ENCODE data around the gene SNIP1.
"Not testable (repeated sequence)": the region's sequence is repeated elsewhere in the genome, so short reads cannot be mapped to it uniquely, and the experiment has no call there.

The SNIP1 gene

GRCh38 chr1:37559957-37560379, 5.9 kb upstream of the SNIP1 start:
- DNase-seq (ENCODE audit: low spot score) = not testable (repeated sequence)

- DNase-seq (ENCODE audit: low spot score) = no peak
Observed at GRCh38 chr1:37559080-37559479, 5.0 kb upstream of the SNIP1 start.

- DNase-seq (ENCODE audit: low spot score) = no peak
Observed at GRCh38 chr1:37558411-37558810, 4.3 kb upstream of the SNIP1 start.

GRCh38 chr1:37557402-37557801, 3.3 kb upstream of the SNIP1 start:
- no peak for DNase-seq (ENCODE audit: low spot score)

GRCh38 chr1:37556712-37557196, 2.7 kb upstream of the SNIP1 start, which contains the start of gene DNALI1:
DNALI1 (plus strand) TSS chr1:37556940; CDS start chr1:37556995, 55 bp downstream.
- DNase-seq (ENCODE audit: low spot score) = peak; percentile 58

- DNase-seq (ENCODE audit: low spot score) = no peak
Observed at GRCh38 chr1:37553598-37553926, 531 bp downstream of the SNIP1 start.

GRCh38 chr1:37549341-37549740, 4.8 kb downstream of the SNIP1 start:
- no peak for DNase-seq (ENCODE audit: low spot score)

- DNase-seq (ENCODE audit: low spot score) = no peak
Observed at GRCh38 chr1:37545019-37545418, 9.1 kb downstream of the SNIP1 start.

- DNase-seq (ENCODE audit: low spot score) = no peak
Observed at GRCh38 chr1:37544530-37544929, 9.6 kb downstream of the SNIP1 start.

- no peak for DNase-seq (ENCODE audit: low spot score)
Observed at GRCh38 chr1:37540036-37540785, 13.9 kb downstream of the SNIP1 start.

- not testable (repeated sequence) for DNase-seq (ENCODE audit: low spot score)
Observed at GRCh38 chr1:37539154-37539553, 14.9 kb downstream of the SNIP1 start.

- DNase-seq (ENCODE audit: low spot score) = no peak
Observed at GRCh38 chr1:37537378-37537777, 16.7 kb downstream of the SNIP1 start.

- DNase-seq (ENCODE audit: low spot score) = no peak
Observed at GRCh38 chr1:37533317-37534093, 20.6 kb downstream of the SNIP1 start.

GRCh38 chr1:37532418-37533156, 21.5 kb downstream of the SNIP1 start:
- DNase-seq (ENCODE audit: low spot score) = not testable (repeated sequence)

GRCh38 chr1:37529888-37530287, 24.2 kb downstream of the SNIP1 start:
- not testable (repeated sequence) for DNase-seq (ENCODE audit: low spot score)

- no peak for DNase-seq (ENCODE audit: low spot score)
Observed at GRCh38 chr1:37519613-37520012, 34.5 kb downstream of the SNIP1 start.

GRCh38 chr1:37518929-37519328, 35.2 kb downstream of the SNIP1 start:
- not testable (repeated sequence) for DNase-seq (ENCODE audit: low spot score)

- not testable (repeated sequence) for DNase-seq (ENCODE audit: low spot score)
Observed at GRCh38 chr1:37518241-37518640, 35.9 kb downstream of the SNIP1 start.

GRCh38 chr1:37517569-37517968, 36.5 kb downstream of the SNIP1 start:
- DNase-seq (ENCODE audit: low spot score) = no peak

GRCh38 chr1:37515185-37516034, 38.7 kb downstream of the SNIP1 start:
- no peak for DNase-seq (ENCODE audit: low spot score)

- DNase-seq (ENCODE audit: low spot score) = peak; percentile 85
Observed at GRCh38 chr1:37514350-37515184, 39.5 kb downstream of the SNIP1 start, which contains the start of gene MEAF6. MEAF6 (minus strand) TSS chr1:37514766; CDS start chr1:37514746, 20 bp downstream.

Measured in hematopoietic multipotent progenitor cell treated with erythropoietin and hydrocortisone succinate and interleukin-3 and kit ligand, for 15 days (in vitro differentiated cells).